ENCODE data around the gene PRKCE.

Gene PRKCE

DNA sequence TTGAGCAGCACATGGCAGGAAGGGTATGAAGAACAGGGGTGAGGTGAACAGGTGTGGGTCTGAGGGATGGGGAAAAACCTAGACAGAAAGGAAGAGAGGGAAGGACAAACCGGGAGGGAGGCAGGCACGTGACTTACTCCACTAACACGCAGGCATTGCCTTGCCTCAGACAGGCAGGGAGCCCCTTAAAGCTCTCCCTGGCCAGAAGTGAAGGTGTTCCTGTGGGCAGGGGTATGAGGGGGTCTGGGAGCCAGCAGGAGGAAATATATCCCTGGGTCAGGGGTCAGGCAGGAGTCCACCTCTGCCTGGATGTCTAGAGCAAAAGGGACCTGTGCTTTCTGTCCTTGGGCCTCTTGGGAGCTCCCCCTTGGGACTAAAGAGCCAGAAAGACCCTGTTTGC, 510.4 kb downstream of the PRKCE start:
- DNase-seq: no peak

DNA sequence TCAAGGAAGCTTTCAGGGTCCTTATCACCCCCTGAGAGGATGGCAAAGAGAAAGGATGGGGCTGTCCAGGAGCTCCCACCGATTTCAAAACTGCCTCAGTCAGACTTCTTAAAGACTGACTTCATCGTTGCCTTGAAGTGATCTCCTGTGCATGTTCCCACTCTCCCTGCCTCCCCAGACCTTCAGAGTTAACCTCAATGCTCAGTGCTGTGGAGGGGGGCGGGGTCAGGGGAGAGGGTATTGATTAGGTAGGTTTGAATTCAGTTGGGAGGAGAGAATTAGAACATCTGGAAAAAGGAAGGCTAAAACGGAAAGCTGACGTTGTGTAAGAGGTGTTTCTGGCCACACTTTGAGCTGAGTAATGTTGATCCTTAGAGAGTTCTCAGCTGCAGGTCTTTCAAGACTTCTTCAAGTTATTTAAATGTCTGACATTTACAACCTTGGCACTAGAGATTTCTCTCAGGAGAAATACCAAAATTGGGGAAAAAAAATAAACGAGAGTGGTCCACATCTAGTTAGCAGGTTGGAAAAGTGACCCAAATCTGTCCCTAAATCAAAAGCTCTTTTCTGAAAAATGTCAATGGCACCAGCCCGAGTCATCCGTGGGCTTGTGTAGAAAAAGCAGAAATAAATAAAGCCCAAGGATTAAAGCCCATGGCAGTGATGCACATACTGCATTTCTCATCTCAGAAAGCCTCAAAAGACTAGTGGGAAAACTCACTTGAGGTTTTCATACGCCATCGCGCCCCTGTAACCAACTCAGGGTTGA, 511.0 kb downstream of the PRKCE start:
- no peak for DNase-seq

DNA sequence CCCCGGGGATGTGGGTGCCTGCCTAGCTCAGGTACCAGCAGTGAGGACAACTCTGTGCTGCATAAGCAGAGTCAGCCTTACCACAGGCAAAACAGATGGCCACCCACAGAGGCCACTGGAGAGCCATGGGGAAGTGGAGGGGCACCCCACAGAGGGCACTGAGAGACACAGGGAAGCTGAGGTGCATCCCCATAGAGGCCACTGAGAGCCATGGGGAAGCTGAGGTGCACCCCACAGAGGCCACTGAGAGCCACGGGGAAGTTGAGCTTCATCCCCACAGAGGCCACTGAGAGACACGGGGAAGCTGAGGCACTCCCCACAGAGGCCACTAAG, 511.6 kb downstream of the PRKCE start:
- DNase-seq: no peak

DNA sequence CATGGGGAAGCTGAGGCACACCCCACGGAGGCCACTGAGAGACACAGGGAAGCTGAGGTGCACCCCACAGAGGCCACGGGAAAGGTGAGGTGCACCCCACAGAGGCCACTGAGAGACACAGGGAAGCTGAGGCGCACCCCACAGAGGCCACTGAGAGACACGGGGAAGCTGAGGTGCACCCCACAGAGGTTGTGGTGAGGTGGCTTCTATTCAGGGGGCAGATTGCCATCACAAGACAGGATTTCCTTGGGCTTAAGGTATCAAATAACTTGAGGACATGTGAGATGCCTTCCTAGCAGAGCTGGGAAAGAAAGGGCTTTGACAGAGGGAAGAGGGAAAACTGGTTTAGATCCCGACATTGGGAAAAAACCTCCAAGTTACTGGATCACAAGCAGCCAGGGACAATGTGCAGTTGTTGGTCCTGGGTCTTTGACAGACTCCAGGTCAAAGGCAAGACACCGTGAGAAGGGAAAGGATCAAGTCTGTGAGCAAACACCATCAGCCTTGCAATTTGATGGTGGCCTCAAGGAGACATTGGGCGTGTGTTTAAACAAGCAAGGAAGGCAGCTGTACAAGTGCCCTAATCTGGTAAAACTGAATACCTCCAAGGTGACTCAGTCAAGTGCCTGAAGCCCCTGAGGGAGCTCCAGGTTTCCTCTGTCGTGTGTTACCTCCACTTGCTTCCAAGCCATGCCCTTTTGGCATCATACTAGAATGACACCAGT, 512.5 kb downstream of the PRKCE start:
- DNase-seq: no peak

DNA sequence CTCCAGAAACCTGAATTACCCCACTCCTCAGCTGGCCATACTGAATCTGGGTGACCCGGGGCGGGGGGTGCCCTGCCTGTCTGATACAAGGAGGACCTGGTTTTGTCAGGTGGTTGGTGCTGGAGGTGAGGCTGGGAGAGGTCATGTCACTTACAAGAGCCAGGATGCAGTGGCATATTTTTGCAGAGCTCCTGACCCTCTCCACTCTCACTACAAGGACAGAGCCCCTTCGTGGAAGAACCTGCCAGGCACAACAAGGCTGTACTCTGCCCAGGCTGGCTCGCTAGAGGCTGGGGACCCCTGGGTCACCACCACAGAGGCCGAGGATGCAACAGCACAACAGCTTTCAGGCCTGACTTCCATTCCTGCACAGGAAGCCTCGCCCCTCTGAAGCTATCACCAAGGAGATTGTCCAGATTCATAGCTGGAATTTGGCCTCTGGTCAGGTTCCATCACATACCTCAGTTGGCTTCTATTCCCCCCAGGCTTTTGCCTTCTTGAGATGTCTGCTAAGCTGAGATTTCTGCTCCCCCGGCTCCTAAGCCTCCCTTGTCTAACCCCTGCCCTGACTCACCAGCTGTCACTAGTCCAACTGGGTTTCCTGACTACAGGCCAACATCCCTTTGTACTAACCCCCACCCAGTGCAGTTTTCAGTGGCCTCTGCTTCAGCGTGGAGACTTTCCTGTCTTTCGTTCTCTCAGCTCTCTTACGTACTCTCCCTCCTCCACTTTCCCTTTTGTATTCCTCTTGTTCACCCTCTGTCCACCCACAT, 513.2 kb downstream of the PRKCE start:
- no peak for DNase-seq

DNA sequence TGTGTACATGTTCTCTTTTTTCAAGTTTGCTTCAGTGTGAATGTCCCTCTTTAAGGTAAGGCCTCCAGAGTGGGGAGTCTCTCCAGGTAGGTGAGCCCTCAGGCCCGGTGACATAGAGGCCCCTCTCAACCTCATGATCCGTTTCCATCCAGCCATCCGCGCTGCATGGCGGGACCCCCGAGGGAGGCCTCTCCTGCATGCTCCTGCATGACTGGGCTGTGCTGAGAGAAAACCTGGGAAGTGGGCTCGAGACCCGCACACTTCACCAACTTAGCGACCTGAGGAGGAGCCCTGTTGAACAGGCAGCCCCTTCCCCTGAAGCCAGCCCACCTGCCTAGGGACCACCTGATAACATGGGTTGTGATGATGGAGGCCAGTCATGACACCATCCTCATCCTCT, 514.4 kb downstream of the PRKCE start:
- DNase-seq: no peak

DNA sequence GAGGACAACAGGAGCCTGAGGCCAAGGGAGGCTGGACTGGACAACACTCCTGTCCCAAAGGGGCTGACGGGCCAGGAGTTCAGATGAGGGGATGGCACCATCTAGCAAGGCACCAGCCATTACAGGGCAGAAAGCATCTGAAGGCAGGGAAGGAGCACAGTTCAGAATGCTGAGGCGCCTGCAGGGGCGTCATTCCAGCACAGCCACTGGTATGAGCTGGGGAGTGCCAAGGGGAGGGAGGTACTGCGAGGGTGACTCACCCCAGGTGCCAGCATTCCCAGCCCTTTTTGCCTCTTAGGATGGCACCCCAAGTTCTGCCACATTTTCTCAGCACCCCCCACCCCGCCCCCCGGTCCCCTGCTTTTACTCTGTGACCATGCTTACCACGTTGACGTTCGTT, 515.9 kb downstream of the PRKCE start:
- DNase-seq: no peak

DNA sequence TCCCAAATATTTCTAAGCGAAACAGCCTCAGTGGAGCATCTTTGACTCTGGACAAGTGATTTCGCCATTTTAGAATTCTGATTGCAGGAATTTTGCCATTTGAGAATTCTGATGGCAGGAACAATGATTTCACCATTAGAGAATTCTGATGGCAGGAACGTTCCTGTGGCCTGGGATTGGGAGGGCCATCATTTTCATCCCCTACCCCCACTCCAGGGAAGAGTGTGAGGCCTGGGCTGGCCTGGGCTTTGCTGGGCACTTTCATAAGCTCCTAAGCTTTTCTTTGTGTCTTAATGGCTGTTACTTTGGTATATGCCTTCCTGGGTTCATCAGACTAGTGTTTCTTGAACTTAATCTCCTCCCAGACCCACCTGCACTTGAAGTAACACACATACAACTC, 516.4 kb downstream of the PRKCE start:
- no peak for DNase-seq

DNA sequence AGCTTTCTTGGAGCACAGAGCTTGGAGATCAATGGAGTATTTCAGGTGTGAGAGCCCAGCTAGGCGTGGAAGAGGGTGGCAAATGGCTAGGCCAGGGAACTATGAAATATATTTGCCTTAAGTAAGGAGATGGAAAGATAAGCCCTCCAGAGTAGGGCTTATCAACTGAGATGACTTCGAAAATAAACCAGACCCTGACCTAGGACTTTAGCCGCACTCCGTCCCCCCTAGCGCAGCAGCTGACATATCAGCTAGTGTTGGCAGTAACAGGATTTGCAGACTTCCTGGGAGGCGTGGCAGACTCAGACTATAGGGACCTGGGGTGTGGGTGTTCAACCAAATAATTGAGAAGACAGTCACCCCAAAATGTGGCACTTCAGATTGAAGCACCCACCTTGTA, 518.0 kb downstream of the PRKCE start:
- DNase-seq: no peak

DNA sequence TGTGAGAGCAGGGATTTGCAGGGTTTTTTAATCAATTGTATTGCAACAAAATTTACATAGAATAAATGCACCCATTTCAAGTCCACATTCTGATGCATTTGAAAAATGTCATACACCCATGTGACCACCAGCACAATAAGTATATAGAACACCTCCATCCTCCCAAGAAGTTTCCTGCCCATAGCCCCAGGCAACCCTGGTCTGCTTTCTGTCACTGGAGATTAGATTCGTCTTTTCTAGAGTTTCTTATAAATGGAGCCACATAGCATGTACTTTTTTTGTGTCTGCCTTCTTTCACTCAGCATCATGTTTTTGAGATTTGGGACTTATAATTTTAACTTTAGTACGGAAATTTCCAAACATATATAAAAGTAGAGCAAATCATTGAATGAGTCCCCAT, 518.6 kb downstream of the PRKCE start:
- no peak for DNase-seq

DNA sequence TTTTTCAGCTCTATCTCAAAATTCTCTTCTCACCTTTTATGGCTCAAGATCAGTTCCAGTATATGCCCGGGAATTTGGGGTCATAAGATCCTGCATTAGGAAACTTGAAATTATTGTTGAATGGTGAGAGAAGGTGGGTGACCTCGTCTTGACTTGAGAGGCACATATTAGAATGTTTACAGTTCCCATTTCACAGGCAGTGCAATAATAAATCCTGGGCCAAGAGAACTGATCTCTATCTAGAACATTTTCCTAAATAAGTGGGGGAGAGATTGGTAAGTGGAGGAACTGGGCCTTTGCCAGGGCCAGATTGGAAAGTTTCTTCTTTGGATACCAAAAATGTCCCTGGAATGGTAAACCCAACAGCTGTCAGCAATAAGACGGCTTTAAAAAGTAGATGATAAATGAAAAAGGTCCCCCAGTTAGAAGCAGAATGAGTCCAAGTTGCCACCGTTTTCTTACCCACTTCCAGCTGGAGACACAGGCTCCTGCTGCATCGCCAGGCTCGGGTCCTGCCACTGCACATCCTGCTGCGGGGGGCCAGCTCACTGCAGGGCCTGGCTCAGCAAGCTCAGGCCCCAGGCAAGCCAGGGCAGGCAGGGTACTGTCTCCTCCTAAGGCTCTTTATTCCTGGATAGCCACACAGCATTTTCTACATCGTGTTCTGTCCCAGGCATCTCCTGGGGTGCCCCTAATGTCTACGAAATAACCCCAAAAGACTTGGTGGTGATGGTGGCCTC, 519.3 kb downstream of the PRKCE start:
- DNase-seq: no peak

DNA sequence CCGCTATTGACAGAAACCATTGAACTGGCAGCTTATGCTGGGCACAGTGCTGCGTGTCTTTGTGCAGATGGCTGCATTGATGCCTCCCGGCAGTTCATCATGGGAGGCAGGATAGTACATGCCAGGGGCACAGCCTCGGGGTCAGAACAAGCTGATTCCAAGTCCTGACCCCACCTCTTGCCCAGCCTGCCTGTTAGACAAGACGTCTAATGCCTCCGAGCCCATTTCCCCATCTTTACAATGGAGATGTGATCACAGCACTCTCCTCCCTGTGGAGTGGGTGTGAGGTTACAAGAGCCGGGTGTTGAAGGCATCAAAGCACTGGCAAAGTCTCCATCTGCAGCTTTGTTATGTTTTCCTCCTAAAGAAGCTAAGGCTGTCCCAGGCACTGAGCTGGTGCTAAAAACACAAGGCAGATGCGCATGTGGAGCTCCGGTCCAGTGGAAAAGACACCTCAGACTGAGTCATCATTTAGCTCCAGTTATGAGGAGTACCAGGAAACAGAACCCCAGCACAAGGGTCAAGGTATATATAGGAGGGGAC, 520.0 kb downstream of the PRKCE start:
- no peak for DNase-seq

DNA sequence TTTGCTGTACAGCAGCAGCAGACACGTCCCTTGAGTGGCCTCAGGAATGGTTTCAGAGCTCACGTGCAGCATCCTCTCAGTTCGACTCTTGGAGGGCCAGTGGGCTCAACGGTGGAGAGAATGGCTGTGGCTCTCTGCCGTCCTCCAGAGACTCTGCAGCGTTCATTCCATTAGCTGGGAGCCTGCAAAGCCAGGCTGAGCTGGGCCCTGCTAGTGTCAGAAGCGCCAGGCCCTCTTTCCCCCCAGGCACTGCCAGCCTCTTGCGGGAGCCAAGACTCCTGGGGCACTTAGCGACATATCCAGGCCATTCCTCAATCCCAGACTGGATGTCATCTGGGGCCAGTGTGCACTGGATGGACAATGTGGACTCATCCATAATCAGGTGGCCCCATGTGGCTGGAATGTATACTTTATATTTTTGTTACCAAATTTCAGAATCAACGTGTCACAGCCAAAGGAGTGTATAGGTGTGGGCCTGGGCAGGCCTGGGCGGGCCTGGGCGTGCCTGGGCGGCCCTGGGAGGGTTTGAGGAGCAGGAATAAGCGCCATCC, 520.6 kb downstream of the PRKCE start:
- no peak for DNase-seq

DNA sequence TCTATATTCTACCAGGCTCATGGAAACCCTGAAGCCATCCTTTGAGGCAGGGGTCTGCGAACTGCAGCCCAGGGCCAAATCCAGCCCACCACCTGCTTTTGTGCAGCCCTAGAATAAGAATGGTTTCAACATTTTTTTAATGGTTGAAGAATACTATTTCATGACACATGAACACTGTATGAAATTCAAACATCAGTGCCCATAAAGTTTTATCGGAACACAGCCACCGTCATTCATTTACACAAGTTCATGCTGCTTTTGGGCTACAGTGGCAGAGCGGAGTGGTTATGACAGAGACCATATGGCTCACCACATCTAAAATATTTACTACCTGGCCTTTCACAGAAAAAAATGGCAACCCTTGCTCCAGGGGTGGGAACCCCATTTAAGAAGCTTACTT, 521.6 kb downstream of the PRKCE start:
- DNase-seq: no peak

DNA sequence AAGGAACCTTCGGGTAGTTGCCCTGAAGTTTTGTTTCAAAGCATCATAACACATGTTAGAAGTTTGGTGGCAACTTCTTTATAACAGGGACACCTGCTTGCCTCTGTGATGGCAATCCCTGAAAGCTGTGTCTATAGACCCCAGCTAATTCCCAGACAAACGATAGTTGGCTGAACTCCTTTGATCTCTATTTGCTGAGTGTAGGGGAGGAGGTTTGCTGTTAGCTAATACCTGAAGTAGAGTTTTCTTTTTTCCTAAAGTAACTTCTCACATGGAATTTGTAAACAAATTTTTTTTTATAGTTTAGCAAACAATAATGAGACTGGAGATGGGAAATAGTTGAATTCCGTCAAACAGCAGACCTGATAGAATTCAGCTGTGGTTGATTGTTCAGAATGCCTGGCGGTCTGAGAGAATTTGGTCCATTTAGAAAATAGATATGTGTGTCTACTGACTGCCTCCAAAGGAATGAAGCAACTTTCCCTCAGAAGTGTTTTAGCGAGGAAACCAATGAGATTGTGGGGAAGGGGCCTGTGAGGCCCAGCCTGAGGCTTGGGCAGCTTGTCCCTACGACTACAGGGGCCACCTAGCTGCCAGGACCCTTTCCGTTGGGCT, 522.3 kb downstream of the PRKCE start:
- DNase-seq: no peak

DNA sequence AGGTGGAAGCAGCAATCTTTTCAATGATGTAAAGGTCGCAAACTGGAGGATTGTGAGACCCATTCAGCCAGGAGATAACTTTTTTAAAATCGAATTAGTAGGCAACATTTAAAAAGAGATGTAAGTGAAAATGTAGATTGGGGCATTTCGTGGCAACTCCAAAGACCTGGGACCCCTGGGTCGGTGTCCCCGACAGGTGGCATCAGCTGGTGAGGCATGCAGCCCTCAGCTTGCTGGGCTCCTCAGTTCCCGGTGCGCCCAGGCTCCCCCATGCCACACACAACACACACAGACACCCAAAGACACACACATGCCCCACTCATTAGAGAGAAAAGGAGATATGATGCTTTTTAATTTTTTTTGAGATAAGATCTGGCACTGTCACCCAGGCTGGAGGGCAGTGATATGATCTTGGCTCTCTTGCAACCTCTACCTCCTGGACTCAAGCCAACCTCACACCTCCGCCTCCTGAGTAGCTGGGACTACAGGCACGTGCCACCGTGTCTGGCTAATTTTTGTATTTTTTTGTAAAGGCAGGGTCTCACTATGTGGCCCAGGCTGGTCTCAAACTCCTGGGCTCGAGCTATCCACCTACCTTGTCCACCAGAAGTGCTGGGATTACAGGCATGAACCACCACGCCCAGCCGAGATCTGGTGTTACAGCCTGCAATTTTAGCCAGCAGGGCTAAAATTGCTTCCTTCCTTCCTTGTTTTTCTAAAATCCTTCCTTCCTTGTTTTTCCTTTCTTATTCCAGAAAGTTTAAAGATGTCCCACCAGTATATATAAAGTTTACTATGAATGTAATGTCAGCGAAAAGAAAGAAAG, 523.1 kb downstream of the PRKCE start:
- no peak for DNase-seq

DNA sequence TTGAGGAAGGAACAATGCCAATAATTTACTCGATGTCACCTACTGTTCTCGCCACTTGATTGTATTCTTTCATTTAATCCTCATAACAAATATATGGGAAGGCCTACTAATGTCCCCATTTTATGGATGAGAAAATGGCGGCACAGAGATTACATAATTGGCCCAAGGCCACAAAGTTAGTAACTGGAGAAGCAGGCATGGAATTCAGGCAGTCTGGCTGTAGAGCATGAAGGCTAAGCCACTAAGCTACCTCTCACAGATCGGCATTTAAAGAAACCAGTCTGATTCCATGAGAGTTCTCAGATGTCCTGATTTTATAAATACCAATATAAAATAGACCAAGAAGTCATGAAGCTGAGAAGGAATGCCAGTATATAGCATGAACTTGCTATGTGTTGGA, 523.9 kb downstream of the PRKCE start:
- DNase-seq: no peak

DNA sequence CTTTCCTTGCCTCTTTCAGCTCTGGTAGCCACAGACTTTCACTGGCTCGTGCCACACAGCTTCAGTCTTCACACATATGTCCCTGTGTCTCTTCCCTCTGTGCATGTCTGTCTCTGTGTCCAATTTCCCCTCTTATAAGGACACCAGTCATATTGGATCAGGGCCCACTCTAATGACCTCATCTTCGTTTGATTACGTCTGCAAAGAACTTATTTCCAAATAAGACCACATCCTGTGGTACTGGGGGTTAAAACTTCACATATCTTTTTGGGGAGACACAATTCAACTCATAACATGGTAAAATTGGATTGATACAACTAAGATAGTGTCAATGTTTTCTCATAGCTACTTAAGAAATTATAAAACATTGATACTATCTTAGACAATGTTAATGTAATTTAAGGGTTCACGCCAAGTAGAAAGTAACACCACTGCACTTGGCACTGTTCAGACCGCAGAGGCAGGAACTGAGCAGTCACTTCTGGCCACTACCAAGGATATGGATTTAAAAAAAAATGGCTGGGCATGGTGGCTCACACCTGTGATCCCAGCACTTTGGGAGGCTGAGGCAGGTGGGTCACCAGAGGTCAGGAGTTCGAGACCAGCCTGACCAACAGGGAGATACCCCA, 526.1 kb downstream of the PRKCE start:
- DNase-seq: no peak

DNA sequence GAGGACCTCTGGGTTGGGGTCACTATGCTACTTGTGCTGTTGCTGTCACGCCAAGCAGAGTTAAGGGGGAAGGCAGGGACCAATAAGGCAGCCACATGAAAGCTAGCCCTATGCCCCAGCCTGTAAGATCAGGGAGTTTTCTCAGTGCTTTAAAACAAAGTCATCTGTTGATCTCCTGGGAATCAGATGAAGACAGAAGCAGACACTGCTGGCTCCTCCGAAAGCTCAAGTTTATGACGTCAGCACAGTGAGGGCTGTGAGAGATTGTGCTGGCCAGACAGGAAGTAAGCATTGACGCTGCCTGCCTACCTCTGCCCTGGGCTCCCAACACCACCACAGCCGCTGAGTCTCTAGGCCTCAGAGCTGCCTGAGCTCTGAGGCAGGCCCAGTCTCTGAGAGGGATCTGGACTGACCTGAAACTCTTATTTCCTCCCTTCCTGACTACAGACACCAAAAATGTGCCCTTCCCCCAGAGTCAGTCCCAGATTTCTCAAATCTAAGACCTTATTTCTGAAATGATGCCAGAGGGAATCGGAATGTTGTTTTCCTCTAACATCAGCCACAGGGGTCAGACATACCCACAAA, 527.7 kb downstream of the PRKCE start:
- peak; percentile 15 for DNase-seq

DNA sequence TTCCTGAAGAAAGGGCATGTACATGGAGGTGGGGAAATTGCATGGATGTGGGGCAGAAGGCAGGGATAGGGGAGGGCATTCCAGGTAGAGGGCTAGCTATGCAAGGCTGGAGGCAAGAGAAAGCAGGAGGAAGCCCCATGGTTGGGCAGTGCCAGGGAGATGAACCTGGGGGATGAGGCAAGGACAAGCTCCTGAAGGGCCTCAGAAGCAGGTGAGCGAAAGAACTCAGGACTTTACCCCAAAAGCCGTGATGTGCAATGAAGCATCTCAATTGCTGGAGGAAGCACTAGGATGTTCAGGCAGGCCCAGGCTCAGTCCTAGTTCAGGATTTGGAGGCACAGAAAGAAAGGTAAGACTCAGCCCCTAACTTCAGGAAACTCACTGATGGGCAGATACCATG, 528.7 kb downstream of the PRKCE start:
- no peak for DNase-seq
